Suprapubic skin (tissue), 4 donors: ENCODE measurements around the gene KCNG2. TPM values are rescaled to one million over a fixed set of nuclear protein-coding genes. Genes with fewer than 3 reads are reported as not detected.
"Not testable (repeated sequence)": the region's sequence is repeated elsewhere in the genome, so short reads cannot be mapped to it uniquely, and the experiment has no call there.

Experiments used
- DNase-seq, 2 donors: peaks; one replicate each; pipeline ENCODE4 v3.0.0-alpha.2; 2019; ENCODE audit warnings: low spot score in 2 of 2
- H3K27ac ChIP-seq: fragments of 200-600 bp; sonication (generic); one replicate; pipeline ENCODE4 v1.5.1; 2019
- H3K27me3 ChIP-seq: fragments of 200-600 bp; sonication (generic); one replicate; pipeline ENCODE4 v1.5.1; 2019
- H3K36me3 ChIP-seq: fragments of 200-600 bp; sonication (generic); one replicate; pipeline ENCODE4 v1.5.1; 2019
- H3K4me1 ChIP-seq: fragments of 200-600 bp; sonication (generic); one replicate; pipeline ENCODE4 v1.5.1; 2019
- H3K4me3 ChIP-seq: fragments of 200-600 bp; sonication (generic); one replicate; pipeline ENCODE4 v1.5.1; 2019; ENCODE audit warnings: mild to moderate bottlenecking
- H3K9me3 ChIP-seq: fragments of 200-600 bp; sonication (generic); one replicate; pipeline ENCODE4 v1.5.1; 2019
- CTCF ChIP-seq, 2 donors: fragments of 200-600 bp in 1 of 2; fragments of 450-650 bp in 1 of 2; sonication (generic) in 1 of 2; IDR thresholded peaks; one replicate each; pipeline ENCODE4 v1.5.1; 2016 to 2019; ENCODE audit warnings: antibody characterized with exemption in 2 of 2, mild to moderate bottlenecking in 1 of 2, moderate library complexity in 1 of 2
- EP300 ChIP-seq: sonication (generic); formaldehyde crosslinking; IDR thresholded peaks from one replicate; pipeline ENCODE4 v1.6.1; 2017; ENCODE audit warnings: antibody characterized with exemption
- POLR2A ChIP-seq, 2 donors: fragments of 450-650 bp; IDR thresholded peaks; one replicate each; pipeline ENCODE4 v1.6.1; 2017; ENCODE audit warnings: antibody characterized with exemption in 2 of 2, mild to moderate bottlenecking in 2 of 2, moderate library complexity in 2 of 2
- POLR2AphosphoS5 ChIP-seq, 3 donors: sonication (generic); formaldehyde crosslinking; IDR thresholded peaks; one replicate each; pipeline ENCODE4 v1.6.1; 2017; ENCODE audit warnings: antibody characterized with exemption in 3 of 3
- WGBS: methylation state at CpG from one replicate; pipeline ENCODE4 v1.1.5; 2018; 5-methylcytosine and 5-hydroxymethylcytosine counted together
- total RNA-seq, 4 donors: library from RNA; depleted of rRNA; stranded (reverse); fragments of >200 nt; gene quantifications; one replicate each; pipeline ENCODE4 v1.1.0, GENCODE V29; 2016

KCNG2 gene
- total RNA-seq, 4 donors from 2014 or later, result not detected

GRCh38 chr18:79877163-79878091 lies 79.7 kb downstream of the KCNG2 start:
- Histone ChIP-seq H3K4me1 (peaks cover 9% of the 10 kb centered on the region), H3K9me3 (no peaks in the 10 kb centered on the region), H3K4me3 (no peak overlapping the region), H3K27ac (no peak overlapping the region), H3K27me3 (peaks cover 41% of the 10 kb centered on the region), H3K36me3 (no peaks in the 10 kb centered on the region)
- TF ChIP-seq POLR2AphosphoS5 (IDR thresholded peaks at IDR 0.05) (no peak), CTCF (IDR thresholded peaks at IDR 0.05) (no peak), POLR2A (IDR thresholded peaks at IDR 0.05) (no peak), EP300 (no peak)
- DNase-seq, result peak; percentile 53 to 64
- WGBS, result 60% methylated on average over 29 of the region's 38 CpGs

- DNase-seq, H3K4me1 ChIP-seq, H3K36me3 ChIP-seq, H3K9me3 ChIP-seq, H3K4me3 ChIP-seq, H3K27ac ChIP-seq: not testable (repeated sequence)
- WGBS, result 90% methylated on average over 16 of the region's 25 CpGs
- peaks cover 33% of the 10 kb centered on the region for H3K27me3 ChIP-seq
Measured at GRCh38 chr18:79878246-79878645, 80.5 kb downstream of the KCNG2 start.

- H3K27me3 ChIP-seq, result peaks cover 27% of the 10 kb centered on the region
- H3K36me3 ChIP-seq, result no peaks in the 10 kb centered on the region
- TF ChIP-seq EP300 (no peak), POLR2AphosphoS5 (IDR thresholded peaks at IDR 0.05) (no peak), POLR2A (IDR thresholded peaks at IDR 0.05) (no peak), CTCF (IDR thresholded peaks at IDR 0.05) (no peak)
- 84% methylated on average over 15 of the region's 20 CpGs for WGBS
- H3K4me3 ChIP-seq, result no peak overlapping the region
- no peaks in the 10 kb centered on the region for H3K9me3 ChIP-seq
- DNase-seq, result peak in 1 of 2 donors; percentile 46
- peaks cover 9% of the 10 kb centered on the region for H3K4me1 ChIP-seq
- H3K27ac ChIP-seq, result no peak overlapping the region
Measured at GRCh38 chr18:79878741-79879378, 81.1 kb downstream of the KCNG2 start.

- H3K9me3 ChIP-seq, result no peaks in the 10 kb centered on the region
- DNase-seq, result no peak
- peaks cover 9% of the 10 kb centered on the region for H3K4me1 ChIP-seq
- peaks cover 20% of the 10 kb centered on the region for H3K27me3 ChIP-seq
- no peak overlapping the region for H3K27ac ChIP-seq
- H3K36me3 ChIP-seq, result no peaks in the 10 kb centered on the region
- no peak overlapping the region for H3K4me3 ChIP-seq
- TF ChIP-seq CTCF (IDR thresholded peaks at IDR 0.05) (no peak), POLR2A (IDR thresholded peaks at IDR 0.05) (no peak), POLR2AphosphoS5 (IDR thresholded peaks at IDR 0.05) (no peak), EP300 (no peak)
- WGBS, result 82% methylated on average over 12 of the region's 12 CpGs
Measured at GRCh38 chr18:79879566-79879965, 81.8 kb downstream of the KCNG2 start.

GRCh38 chr18:79881695-79882094 lies 84.0 kb downstream of the KCNG2 start:
- Histone ChIP-seq H3K4me1 (no peaks in the 10 kb centered on the region), H3K27me3 (no peaks in the 10 kb centered on the region), H3K36me3 (no peaks in the 10 kb centered on the region), H3K9me3 (no peaks in the 10 kb centered on the region), H3K27ac (no peak overlapping the region), H3K4me3 (no peak overlapping the region)
- DNase-seq, result no peak
- 89% methylated on average over 11 of the region's 11 CpGs for WGBS
- TF ChIP-seq POLR2AphosphoS5 (IDR thresholded peaks at IDR 0.05) (no peak), EP300 (no peak), CTCF (IDR thresholded peaks at IDR 0.05) (no peak), POLR2A (IDR thresholded peaks at IDR 0.05) (no peak)
